GM12892 (cell line): ENCODE results near the gene FIBCD1.

Source experiments
- POLR2A ChIP-seq: IDR thresholded peaks from 2 replicates; pipeline ENCODE4 v1.6.1; 2011; ENCODE audit warnings: low read depth, low read length, control low read depth
- POLR2AphosphoS5 ChIP-seq: IDR thresholded peaks from 2 replicates; pipeline ENCODE4 v1.6.1; 2011; ENCODE audit warnings: low read depth, low read length, control low read depth

GRCh38 chr9:130868230-130868629, 70.8 kb downstream of the FIBCD1 start:
- TF ChIP-seq POLR2AphosphoS5 = no peak
- TF ChIP-seq POLR2A = no peak
